ENCODE measurements around the gene CDC14A.
"Not testable (repeated sequence)": the region's sequence is repeated elsewhere in the genome, so short reads cannot be mapped to it uniquely, and the experiment has no call there.

Gene CDC14A

DNA sequence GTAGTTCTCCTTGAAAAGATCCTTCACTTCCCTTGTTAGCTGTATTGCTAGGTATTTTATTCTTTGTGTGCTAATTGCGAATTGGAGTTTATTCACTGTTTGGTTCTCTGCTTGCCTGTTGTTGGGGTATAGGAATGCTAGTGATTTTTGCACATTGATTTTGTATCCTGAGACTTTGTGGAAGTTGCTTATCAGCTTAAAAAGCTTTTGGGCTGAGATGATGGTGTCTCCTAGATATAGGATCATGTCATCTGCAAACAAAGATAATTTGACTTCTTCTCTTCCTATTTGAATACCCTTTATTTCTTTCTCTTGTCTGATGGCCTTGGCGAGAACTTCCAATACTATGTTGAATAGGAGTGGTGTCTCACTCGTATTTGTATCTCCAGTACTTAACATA is 55.1 kb downstream of the CDC14A start:
- not testable (repeated sequence) for DNase-seq

GRCh38 chr1:100411019-100411418 is 58.7 kb downstream of the CDC14A start:
- no peak for DNase-seq

GRCh38 chr1:100411574-100411973 is 59.3 kb downstream of the CDC14A start:
- no peak for DNase-seq

DNA sequence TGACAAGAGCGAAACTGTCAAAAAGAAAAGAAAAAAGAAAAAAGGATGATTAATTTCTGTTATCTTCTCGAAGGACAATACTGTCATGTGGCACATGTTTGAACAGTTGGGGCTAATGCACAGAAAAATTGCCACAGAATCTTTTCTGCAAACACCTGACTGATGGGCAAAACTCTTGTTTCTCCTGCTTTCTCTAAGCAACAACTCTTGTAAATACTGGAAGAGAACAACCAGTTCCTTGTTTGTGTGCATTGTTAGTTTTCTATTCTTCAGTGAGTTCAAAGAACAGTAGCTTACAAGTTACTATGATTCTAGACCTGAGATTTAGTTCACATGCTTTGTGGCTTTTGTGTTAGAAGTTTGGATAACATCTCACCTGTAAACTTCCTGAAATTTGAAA is 60.7 kb downstream of the CDC14A start:
- DNase-seq, result no peak

DNA sequence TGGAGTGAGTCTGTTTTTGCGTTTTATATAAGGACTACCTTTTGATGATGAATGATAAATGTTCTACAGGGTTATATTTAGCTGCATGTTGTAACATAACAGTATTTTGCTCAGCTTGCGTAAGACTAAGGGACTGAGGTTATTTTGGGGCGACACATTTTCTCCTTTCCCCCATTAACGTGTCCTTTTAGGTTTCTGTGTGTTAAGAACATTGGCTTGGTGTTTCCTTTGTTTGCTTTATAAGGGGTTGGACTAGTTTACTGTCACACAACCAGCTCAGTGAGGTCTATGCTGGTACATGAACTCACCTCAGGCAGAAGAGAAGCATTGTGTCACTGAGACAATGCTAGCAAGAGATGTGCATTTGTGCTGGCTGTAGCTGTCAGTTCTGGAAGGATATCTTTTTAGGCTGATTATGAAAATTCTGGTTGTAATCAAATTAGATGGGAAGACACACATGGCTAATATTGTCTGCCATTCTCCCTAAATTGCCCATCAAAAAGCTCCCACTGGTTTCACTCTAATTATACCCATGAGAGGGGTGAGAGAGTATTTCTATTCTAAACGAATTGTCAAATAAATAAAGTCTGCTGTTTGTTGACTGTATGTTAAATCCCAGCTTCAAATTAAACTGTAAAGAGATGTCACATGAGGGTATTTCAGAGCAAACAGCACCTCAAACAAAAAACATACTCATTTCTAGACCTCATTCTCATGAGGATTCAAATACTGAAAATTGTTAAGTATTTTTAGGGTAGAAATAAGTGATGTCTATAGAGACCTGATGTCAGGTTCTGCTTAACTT is 62.6 kb downstream of the CDC14A start:
- no peak for DNase-seq

- DNase-seq, result no peak
These were observed 63.1 kb downstream of the CDC14A start for GRCh38 chr1:100415498-100415778.

DNA sequence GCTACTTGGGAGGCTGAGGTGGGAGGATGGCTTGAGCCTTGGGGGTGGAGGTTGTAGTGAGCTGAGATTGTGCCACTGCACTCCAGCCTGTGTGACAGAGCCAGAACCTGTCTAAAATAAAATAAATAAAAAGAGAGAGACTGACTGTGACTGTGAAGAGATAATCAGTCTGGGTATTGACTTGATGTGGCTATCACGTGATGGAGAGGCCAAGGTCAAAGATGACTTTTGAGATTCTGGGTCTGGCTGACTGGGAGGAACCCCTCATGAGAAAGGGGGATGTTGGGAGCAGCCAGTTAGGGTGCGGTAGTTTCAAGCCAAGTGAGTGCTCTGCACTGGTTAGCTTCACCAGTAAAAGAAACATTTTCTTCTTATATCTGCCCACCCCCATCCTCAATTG is 66.8 kb downstream of the CDC14A start:
- no peak for DNase-seq

- no peak for DNase-seq
These were observed 69.8 kb downstream of the CDC14A start for GRCh38 chr1:100422065-100422464.

DNA sequence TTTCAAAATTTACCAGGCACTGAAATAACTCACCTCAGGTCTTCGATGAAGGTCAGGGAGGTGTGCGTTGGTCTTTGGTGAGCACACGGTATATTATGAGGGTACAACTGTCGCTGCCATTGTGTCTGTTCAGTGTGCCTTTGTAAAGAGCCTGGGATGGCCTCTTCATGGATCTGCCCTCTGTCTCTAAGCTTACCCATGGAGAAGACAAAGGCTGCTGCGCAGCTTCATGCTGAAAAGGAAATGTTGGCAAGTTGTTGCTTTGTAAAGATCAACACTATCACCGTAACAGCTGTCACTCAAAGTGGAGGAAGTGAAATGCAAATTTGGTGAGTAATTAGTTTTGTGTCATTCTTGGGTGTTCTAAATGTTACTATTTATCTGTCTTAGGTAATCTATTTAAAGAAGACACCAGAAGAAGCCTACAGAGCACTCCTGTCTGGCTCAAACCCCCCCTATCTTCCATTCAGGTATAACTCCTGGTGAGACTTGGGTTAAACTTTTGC is 71.6 kb downstream of the CDC14A start:
- no peak for DNase-seq

GRCh38 chr1:100428160-100428559 is 75.9 kb downstream of the CDC14A start:
- no peak for DNase-seq

GRCh38 chr1:100430325-100430756 is 78.0 kb downstream of the CDC14A start:
- DNase-seq, result no peak

DNA sequence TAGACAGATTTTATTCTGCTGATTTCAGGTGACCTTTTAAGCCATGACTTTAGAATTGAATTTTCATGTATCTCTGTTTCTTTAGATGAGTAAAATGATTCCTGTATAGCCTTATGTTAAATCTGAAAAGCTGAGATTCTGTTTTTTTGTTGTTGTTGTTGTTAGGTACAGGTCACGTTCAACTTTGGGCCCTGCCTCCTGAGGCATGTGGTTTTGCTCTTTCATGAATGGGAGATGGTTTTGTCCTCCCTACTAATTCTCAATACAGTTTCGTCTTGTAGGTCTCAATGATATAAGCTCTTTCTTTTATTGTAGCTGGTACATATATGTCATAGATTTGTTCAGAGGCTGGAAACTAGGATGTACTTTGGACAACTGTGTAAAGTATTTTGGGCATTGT is 79.6 kb downstream of the CDC14A start:
- DNase-seq, result no peak

DNA sequence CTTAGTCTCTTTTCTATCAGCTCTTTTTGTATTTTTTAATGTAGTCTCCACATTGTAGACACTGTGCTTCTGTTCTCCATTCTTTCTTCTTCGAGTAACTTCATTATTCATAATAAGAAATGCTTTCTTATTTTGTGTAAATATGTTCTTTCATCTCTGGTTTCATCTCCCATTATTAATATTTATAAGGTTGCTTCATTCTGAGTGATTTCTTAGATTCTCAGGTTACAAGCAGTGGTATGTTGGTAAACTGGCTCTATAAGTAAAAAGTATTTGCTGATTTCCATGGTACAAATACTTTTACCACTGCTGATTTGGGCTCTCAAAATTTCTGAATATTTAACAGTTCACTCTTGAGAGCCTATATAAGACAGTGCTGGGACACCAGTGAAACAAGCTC is 81.3 kb downstream of the CDC14A start:
- DNase-seq, result no peak

DNA sequence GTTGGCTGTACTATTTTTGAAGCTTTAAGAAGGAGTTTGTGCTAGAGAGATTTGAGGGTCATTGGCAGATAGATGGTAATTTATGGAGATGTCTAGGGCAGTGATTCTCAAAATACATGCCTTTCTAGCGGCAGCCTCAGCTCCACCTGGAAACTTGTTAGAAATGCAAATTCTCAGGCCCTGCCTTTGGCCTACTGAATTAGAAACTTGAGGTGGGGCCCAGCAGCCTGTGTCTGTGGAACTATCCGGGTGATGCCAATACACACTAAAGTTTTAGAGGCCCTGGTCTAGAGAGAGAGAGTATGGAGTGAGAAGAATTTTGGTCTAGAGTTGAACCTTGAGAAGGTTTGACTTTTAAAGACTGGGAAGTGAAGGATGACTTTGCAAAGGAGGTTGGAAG is 82.5 kb downstream of the CDC14A start:
- no peak for DNase-seq

GRCh38 chr1:100438375-100438774 is 86.1 kb downstream of the CDC14A start:
- no peak for DNase-seq

DNA sequence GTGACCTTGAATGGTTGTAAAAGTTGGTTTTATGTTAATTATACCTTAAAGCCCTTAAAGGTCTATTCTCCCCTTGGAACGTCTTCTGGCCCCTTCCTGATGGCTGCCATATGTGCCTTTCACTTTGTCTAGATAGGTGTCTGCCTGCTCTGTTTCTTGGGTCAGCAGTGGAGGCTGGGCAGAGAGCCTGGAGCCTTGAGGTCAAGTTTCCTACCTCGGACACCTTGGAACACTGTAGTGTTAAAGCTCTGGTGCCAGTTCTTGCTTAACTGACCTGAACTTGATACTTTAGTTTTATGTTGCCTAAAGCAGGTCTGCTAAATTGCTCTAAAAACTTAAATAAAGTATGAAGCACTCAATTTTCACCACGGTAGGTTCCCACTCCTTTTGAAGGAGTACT is 86.5 kb downstream of the CDC14A start:
- DNase-seq, result no peak

GRCh38 chr1:100440075-100440809 is 87.9 kb downstream of the CDC14A start:
- no peak for DNase-seq

DNA sequence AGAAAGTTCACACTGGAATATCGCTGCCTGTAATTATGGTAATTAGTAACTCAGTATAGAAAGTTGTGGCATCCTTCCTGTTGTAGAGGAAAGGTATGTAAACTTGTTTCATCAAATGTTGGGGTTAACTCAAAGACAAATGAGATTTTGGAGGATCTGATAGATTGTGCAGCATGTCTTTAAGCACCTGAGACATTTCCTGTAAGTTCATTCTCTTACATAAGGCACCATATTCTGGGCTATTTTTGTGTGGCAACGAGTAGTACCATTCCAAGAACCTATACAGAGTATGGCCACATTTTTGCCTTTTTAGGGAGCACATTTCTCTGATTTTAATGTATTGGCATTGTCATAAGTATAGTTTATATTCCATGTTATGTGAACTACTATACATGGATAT is 88.8 kb downstream of the CDC14A start:
- no peak for DNase-seq

GRCh38 chr1:100441651-100442050 is 89.3 kb downstream of the CDC14A start:
- DNase-seq, result no peak

GRCh38 chr1:100443811-100444571 is 91.7 kb downstream of the CDC14A start:
- no peak for DNase-seq

- no peak for DNase-seq
These were observed 93.3 kb downstream of the CDC14A start for GRCh38 chr1:100445565-100445964.

DNA sequence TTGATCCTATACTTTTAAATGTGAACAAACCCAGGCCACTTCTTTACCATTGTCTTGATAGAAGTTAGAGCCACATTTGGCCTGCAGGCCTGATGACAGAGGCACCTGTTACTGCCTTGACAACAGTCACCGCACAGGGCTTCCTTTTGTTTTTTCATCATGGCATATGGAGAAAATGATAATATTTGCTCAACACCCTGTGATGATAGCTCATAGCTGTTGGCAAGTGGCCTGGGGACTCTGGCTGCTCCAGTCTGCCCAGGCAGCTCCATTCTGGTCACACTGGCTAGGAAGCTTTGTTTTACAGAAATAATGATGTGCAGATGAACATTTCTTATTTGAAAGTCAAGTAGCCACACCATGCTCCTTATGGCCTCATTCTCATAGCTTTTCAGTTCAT is 96.1 kb downstream of the CDC14A start:
- DNase-seq, result no peak

GRCh38 chr1:100449477-100449876 is 97.2 kb downstream of the CDC14A start:
- DNase-seq, result no peak

GRCh38 chr1:100452641-100453040 is 100.3 kb downstream of the CDC14A start:
- DNase-seq, result no peak
